Parathyroid adenoma (tissue), 2 donors: ENCODE measurements around the gene GDF10.

Source experiments
- H2AFZ ChIP-seq: fragments of 300-600 bp; sonication (generic); one replicate; pipeline ENCODE4 v1.7.0; 2017; ENCODE audit warnings: antibody characterized with exemption, mild to moderate bottlenecking
- H3K27ac ChIP-seq: fragments of 300-600 bp; sonication (generic); one replicate; pipeline ENCODE4 v1.7.0; 2017
- H3K27me3 ChIP-seq: fragments of 300-600 bp; sonication (generic); one replicate; pipeline ENCODE4 v1.7.0; 2017; ENCODE audit warnings: low read length; ENCODE audit not compliant: control insufficient read depth, insufficient read depth
- H3K36me3 ChIP-seq: fragments of 300-600 bp; sonication (generic); one replicate; pipeline ENCODE4 v1.7.0; 2017; ENCODE audit warnings: low read length; ENCODE audit not compliant: control insufficient read depth, insufficient read depth
- H3K4me1 ChIP-seq: fragments of 300-600 bp; sonication (generic); one replicate; pipeline ENCODE4 v1.7.0; 2017; ENCODE audit warnings: control low read depth
- H3K4me2 ChIP-seq: fragments of 300-600 bp; sonication (generic); one replicate; pipeline ENCODE4 v1.7.0; 2017; ENCODE audit warnings: low read length
- H3K4me3 ChIP-seq: fragments of 300-600 bp; sonication (generic); one replicate; pipeline ENCODE4 v1.7.0; 2017; ENCODE audit warnings: low read depth, low read length
- H3K79me2 ChIP-seq: fragments of 300-600 bp; sonication (generic); one replicate; pipeline ENCODE4 v1.7.0; 2017; ENCODE audit warnings: control low read depth
- H3K9ac ChIP-seq: fragments of 300-600 bp; sonication (generic); one replicate; pipeline ENCODE4 v1.7.0; 2017; ENCODE audit warnings: mild to moderate bottlenecking
- H3K9me3 ChIP-seq: fragments of 300-600 bp; sonication (generic); one replicate; pipeline ENCODE4 v1.7.0; 2017; ENCODE audit warnings: low read length; ENCODE audit not compliant: control insufficient read depth
- CTCF ChIP-seq: fragments of 300-600 bp; sonication (generic); IDR thresholded peaks from one replicate; pipeline ENCODE4 v1.7.0; 2017; ENCODE audit warnings: antibody characterized with exemption, mild to moderate bottlenecking
- donor health status: primary hyperparathyroidism.

The GDF10 gene

GRCh38 chr10:47299611-47300428 is at the start of gene GDF10:
TSS of gene GDF10 (plus strand) at chr10:47300197. CDS start at chr10:47300652, 455 bp downstream.
- H3K9me3 ChIP-seq = no peaks in the 10 kb centered on the region
- H3K4me3 ChIP-seq = no peak within 1 kb of the TSS
- H2AFZ ChIP-seq = no peak within 1 kb of the TSS
- H3K27ac ChIP-seq = no peak within 1 kb of the TSS
- no peaks in the 10 kb centered on the region for H3K27me3 ChIP-seq
- H3K4me2 ChIP-seq = peak within 1 kb of the TSS; percentile 30
- H3K79me2 ChIP-seq = no peaks in the 10 kb centered on the region
- TF ChIP-seq CTCF = no peak
- H3K4me1 ChIP-seq = no peaks in the 10 kb centered on the region
- H3K36me3 ChIP-seq = no peaks in the 10 kb centered on the region
- no peak within 1 kb of the TSS for H3K9ac ChIP-seq

GRCh38 chr10:47252093-47252780 is 47.8 kb upstream of the GDF10 start:
- no peak overlapping the region for H3K27ac ChIP-seq
- no peak overlapping the region for H2AFZ ChIP-seq
- H3K36me3 ChIP-seq = no peaks in the 10 kb centered on the region
- H3K9me3 ChIP-seq = no peaks in the 10 kb centered on the region
- no peaks in the 10 kb centered on the region for H3K27me3 ChIP-seq
- no peak for TF ChIP-seq CTCF
- no peaks in the 10 kb centered on the region for H3K79me2 ChIP-seq
- H3K9ac ChIP-seq = no peak overlapping the region
- H3K4me1 ChIP-seq = no peaks in the 10 kb centered on the region
- H3K4me2 ChIP-seq = no peak overlapping the region
- H3K4me3 ChIP-seq = no peak overlapping the region

GRCh38 chr10:47253030-47253637 is 46.9 kb upstream of the GDF10 start:
- Histone ChIP-seq H3K36me3 (no peaks in the 10 kb centered on the region), H3K4me1 (no peaks in the 10 kb centered on the region), H2AFZ (no peak overlapping the region), H3K27ac (no peak overlapping the region), H3K4me2 (no peak overlapping the region), H3K9me3 (no peaks in the 10 kb centered on the region), H3K79me2 (no peaks in the 10 kb centered on the region), H3K27me3 (no peaks in the 10 kb centered on the region), H3K9ac (no peak overlapping the region), H3K4me3 (no peak overlapping the region)
- TF ChIP-seq CTCF = no peak

GRCh38 chr10:47253651-47254375 is 46.2 kb upstream of the GDF10 start:
- Histone ChIP-seq H3K4me2 (no peak overlapping the region), H3K27ac (no peak overlapping the region), H3K4me1 (no peaks in the 10 kb centered on the region), H3K9me3 (no peaks in the 10 kb centered on the region), H3K27me3 (no peaks in the 10 kb centered on the region), H3K36me3 (no peaks in the 10 kb centered on the region), H3K4me3 (no peak overlapping the region), H3K9ac (no peak overlapping the region), H3K79me2 (no peaks in the 10 kb centered on the region), H2AFZ (no peak overlapping the region)
- TF ChIP-seq CTCF = no peak
